Stimulated activated naive CD8-positive, alpha-beta T cell treated with anti-CD3 and anti-CD28 coated beads, Interleukin-15, amount 100 ng/mL, for 72 hours (primary cell): Measurements from ENCODE around the gene ILKAP.
A peak's percentile ranks its signal among the peaks of the same experiment; 100 is the strongest.

ENCODE experiments used
- ATAC-seq: fragments of 150-1000 bp; cut with Tn5 transposase; 2 replicates; pipeline ENCODE4 v1.10.0; 2021; ENCODE audit warnings: mild to moderate bottlenecking, moderate library complexity
- DNase-seq, 2 donors: peaks; one replicate each; pipeline ENCODE4 v3.0.0; 2021 to 2022
- H3K27ac Mint-ChIP-seq, 2 donors: one replicate each; pipeline ENCODE4 v1.8.0; 2022; ENCODE audit warnings: mild to moderate bottlenecking in 2 of 2, mixed read lengths in 2 of 2, moderate library complexity in 2 of 2
- H3K27me3 Mint-ChIP-seq: one replicate; pipeline ENCODE4 v1.8.0; 2022; ENCODE audit warnings: mixed read lengths
- H3K4me1 Mint-ChIP-seq: one replicate; pipeline ENCODE4 v1.8.0; 2022; ENCODE audit warnings: mild to moderate bottlenecking, mixed read lengths
- H3K4me3 Mint-ChIP-seq, 2 donors: one replicate each; pipeline ENCODE4 v1.8.0; 2022; ENCODE audit warnings: mild to moderate bottlenecking in 2 of 2, mixed read lengths in 2 of 2, moderate library complexity in 1 of 2
- H3K9me3 Mint-ChIP-seq, 2 donors: one replicate each; pipeline ENCODE4 v1.8.0; 2022; ENCODE audit warnings: mixed read lengths in 2 of 2

Gene ILKAP

DNA sequence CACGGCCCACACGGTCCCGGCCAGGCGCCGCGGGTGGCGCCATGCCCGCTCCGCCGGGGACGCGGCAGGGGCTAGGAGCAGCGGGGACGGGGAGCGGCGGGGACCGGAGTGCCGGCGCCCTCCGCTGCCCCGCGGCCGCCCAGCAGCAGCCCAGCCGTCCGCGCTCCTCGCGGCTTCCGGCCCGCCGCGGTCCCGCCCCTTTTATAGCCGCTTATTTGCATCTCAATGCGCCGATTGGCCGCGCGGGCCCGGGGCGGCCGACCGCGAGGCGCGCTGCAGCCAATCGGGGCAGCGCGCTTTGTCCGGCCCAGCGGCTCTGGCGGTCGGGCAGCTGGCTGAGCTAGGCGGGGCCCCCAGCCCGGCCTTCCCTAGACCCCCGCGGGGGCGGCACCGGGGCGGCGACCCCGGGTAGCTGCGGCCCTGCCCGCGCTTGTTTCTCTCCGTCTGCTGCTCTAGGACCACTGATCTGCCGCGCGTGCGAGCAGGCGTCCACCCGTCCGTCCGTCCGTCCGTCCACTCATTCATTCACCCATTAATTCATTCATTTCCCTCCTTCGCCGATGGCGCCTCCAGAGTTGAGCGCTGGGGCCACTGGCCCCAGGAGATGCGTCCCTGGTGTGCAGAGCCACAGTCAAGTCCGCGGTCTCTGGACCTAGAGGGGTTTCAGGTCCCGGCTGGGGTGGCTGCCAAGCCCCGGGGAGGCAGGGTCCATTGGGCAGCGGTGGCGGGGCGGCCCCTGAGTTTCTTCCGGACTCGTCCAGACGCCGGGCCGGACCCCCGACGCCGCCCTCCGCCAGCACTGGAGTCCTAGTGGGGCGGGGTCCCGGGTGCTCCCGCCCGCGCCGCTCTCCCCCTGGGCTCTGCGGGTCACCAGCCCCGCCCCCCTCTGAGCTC is 36.6 kb upstream of the ILKAP start, which contains the start of gene HES6:
Gene HES6 (minus strand): TSS at position 176 of the 894 bp plus-strand sequence. CDS start 133 bp downstream, at position 43.
- peaks cover 6% of the 10 kb centered on the region for H3K4me1 Mint-ChIP-seq
- peak within 1 kb of the TSS; percentile 84 to 88 for H3K4me3 Mint-ChIP-seq
- no peaks in the 10 kb centered on the region for H3K9me3 Mint-ChIP-seq
- peak; percentile 84 for ATAC-seq
- peak within 1 kb of the TSS; percentile 11 to 23 for H3K27ac Mint-ChIP-seq
- H3K27me3 Mint-ChIP-seq = peaks cover 57% of the 10 kb centered on the region
- peak; percentile 74 to 77 for DNase-seq

- no peaks in the 10 kb centered on the region for H3K9me3 Mint-ChIP-seq
- H3K4me3 Mint-ChIP-seq = peak overlapping the region; percentile 21 to 61
- DNase-seq (peak in 1 of 2 donors; percentile 38), ATAC-seq (no peak)
- no peak overlapping the region for H3K27ac Mint-ChIP-seq
- peaks cover 9% of the 10 kb centered on the region for H3K4me1 Mint-ChIP-seq
- peaks cover 63% of the 10 kb centered on the region for H3K27me3 Mint-ChIP-seq
Observed at GRCh38 chr2:238239543-238239862, 36.0 kb upstream of the ILKAP start.

DNA sequence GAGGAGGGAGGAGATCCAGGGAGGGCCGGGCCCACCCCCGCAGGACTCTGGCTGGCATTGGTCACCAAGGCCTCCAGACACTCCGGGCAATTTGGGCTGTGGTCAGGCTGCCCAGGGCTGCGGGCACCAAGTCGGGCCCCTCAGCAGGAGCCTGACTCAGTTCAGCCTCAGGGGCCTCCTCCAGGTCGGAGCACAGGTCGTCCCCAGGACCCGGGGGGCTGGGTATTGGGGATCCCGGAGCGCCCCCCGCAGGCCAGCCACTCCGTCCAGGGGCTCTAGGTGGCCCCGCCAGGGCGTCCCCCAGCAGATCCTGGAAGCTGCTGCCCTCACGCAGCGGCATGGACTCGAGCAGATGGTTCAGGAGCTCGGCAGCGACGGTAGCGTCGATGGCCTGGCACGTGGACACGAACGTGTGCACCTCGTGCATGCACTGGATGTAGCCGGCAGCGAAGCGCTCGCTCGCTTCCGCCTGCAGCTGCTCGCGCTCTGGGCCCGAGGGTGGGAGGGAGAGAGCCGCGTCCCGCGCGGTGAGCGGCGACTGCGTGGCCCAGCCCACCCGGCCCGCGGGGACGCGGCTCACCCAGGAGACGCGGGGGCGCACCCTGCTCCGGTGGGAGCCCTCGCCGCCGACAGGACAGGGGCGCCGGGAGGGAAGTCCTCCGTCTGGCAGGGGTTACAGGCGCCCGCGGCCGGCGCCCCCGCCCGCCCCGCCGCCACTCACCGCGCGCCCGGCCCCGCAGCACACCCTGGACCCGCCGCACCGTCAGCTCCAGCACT is 35.5 kb upstream of the ILKAP start:
- no peaks in the 10 kb centered on the region for H3K9me3 Mint-ChIP-seq
- H3K27me3 Mint-ChIP-seq = peaks cover 63% of the 10 kb centered on the region
- no peak overlapping the region for H3K27ac Mint-ChIP-seq
- H3K4me1 Mint-ChIP-seq = peaks cover 13% of the 10 kb centered on the region
- peak; percentile 44 to 47 for DNase-seq
- peak; percentile 51 for ATAC-seq
- H3K4me3 Mint-ChIP-seq = peak overlapping the region; percentile 13 to 58

DNA sequence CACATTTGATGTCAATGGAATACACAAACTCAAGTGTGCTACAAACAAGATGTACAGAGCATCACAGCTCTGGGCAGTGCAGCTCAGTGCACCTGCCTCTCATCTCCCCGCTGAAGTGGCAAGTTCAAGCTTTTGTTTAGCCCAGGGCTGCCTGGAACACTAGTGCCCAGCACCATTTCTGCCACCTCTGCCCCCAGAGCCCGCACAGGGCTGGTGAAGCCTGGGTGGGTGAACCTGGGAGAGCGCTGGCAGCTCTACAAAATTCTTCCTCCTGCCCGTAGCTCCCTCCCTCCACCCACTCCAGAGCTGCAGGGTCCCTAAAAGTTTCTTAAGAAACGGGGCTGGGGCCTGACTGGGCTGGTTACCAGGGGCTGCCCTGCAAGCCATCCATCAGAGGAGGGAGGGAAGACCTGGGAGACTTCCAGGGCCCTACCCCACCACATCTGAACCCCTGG is 34.8 kb upstream of the ILKAP start:
- Mint-ChIP-seq H3K4me1 (peaks cover 19% of the 10 kb centered on the region), H3K27ac (no peak overlapping the region), H3K4me3 (peak overlapping the region in 1 of 2 donors; percentile 58), H3K9me3 (peaks cover 0 to 4% of the 10 kb centered on the region in 2 donors), H3K27me3 (peaks cover 69% of the 10 kb centered on the region)
- DNase-seq (no peak), ATAC-seq (no peak)

DNA sequence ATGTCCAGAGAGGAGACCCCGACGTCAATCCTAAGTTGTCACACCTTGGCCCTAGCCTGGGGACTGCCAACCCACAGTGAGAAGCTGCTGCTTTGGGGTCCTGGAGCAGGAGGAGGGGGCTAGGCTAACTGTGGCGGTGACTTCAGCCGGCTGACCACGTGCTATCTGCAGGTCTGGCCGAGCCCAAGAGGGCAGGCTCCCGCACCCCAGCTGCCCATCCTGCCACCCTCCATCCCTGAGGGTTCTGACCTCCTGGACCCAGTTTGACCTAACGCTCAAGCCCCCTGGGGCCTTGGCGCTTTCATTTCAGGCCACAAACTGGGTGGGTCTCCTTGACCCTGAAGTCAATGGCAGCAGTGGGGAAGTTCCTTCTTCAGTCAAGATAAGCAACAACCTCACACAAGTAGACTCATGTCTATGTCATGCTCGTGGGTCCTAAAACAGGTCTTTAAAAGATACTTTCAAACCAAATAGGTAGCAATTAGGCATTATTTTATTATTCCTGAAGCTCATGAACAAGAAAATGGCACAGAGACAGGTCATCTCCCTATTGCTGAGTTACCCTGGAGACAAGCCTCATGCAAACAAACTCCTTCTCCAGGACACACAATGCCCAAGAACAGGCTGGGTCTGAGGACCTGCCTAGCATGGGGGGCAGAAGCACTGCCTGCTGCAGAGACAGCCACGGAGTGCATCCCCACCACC is 34.1 kb upstream of the ILKAP start:
- no peak overlapping the region for H3K4me3 Mint-ChIP-seq
- DNase-seq (no peak), ATAC-seq (no peak)
- no peak overlapping the region for H3K27ac Mint-ChIP-seq
- peaks cover 73% of the 10 kb centered on the region for H3K27me3 Mint-ChIP-seq
- H3K9me3 Mint-ChIP-seq = peaks cover 0 to 4% of the 10 kb centered on the region in 2 donors
- peaks cover 20% of the 10 kb centered on the region for H3K4me1 Mint-ChIP-seq

DNA sequence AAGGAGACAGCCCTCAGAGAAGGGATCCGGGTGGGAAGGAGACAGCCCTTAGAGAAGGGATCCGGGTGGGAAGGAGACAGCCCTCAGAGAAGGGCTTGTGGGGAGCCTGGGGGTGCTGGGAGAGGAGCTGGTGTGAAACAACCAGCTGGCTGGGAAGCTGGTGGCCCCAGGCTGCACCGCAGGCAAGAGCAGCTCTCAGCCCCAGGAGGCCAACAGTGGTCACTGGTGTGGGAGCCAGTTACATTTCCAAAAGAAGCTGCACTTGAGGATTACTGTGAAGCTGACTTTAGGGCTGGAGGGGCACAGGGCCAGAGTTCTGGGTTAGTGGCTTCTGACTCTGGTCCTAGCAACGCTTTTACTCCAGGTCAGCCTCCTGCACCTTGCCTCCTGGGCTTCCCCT is 33.1 kb upstream of the ILKAP start:
- Mint-ChIP-seq H3K27me3 (peaks cover 74% of the 10 kb centered on the region), H3K27ac (no peak overlapping the region), H3K9me3 (peaks cover 0 to 4% of the 10 kb centered on the region in 2 donors), H3K4me1 (peaks cover 23% of the 10 kb centered on the region), H3K4me3 (no peak overlapping the region)
- ATAC-seq (no peak), DNase-seq (no peak)

DNA sequence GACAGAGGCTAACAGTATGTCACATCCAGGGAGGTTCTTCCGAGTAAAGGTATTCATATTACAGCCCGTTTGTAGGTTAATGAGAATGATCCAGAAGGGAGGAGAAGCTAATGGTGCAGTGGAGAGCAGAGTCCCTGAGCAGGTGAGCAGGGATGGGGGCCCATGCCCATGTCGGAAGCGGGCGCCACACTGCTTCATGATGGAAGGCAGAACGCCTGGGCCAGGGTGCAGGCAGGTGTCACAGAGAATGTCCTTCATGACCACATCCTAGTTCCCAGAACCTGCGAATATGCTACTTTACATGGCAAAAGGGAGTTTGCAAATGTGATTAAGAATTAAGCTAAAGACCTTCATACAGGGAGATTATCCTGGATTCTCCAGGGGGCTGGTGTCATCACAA is 32.4 kb upstream of the ILKAP start:
- H3K27me3 Mint-ChIP-seq = peaks cover 67% of the 10 kb centered on the region
- no peak for DNase-seq
- no peak for ATAC-seq
- peaks cover 30% of the 10 kb centered on the region for H3K4me1 Mint-ChIP-seq
- H3K27ac Mint-ChIP-seq = no peak overlapping the region
- H3K9me3 Mint-ChIP-seq = peaks cover 0 to 4% of the 10 kb centered on the region in 2 donors
- no peak overlapping the region for H3K4me3 Mint-ChIP-seq

DNA sequence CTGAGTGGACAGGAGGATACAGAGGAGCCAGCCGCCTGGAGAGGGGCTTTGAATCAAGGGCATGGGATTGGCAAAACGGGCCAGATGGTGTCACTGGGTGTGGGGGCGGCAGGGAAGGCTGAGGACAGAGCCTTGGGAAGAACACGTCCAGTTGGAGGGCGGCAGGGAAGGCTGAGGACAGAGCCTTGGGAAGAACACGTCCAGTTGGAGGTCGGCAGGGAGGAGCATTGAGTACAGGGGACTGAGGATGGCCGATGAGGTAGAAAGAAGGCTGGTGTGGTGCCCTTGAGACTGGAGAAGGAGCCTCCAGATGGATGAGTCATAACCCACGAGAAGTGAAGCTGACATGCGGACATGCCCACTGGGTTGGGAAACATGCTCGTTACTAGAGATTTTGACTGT is 31.8 kb upstream of the ILKAP start:
- Mint-ChIP-seq H3K27me3 (peaks cover 64% of the 10 kb centered on the region), H3K4me3 (no peak overlapping the region), H3K27ac (no peak overlapping the region), H3K4me1 (peaks cover 34% of the 10 kb centered on the region), H3K9me3 (peaks cover 0 to 4% of the 10 kb centered on the region in 2 donors)
- DNase-seq (no peak), ATAC-seq (no peak)

DNA sequence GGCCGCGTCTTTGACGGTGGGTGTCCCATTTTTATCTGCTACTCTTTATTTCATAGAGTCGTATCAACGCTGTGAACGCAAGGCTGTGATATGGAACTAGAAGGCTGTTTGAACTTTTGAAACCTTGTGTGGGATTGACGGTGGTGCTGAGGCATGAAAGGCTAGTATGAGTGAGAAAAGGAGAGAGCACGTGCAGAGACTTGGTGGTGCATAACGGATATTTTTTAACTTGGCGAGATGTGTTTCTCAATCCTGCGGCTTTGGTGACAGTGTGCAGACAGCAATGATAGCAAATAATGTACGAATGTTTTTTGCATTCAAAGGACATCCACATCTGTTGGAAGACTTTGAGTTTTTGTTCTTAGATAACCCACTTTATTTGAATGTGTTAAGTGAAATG is 30.1 kb upstream of the ILKAP start:
- Mint-ChIP-seq H3K4me3 (peak overlapping the region in 1 of 2 donors; percentile 33), H3K27me3 (peaks cover 54% of the 10 kb centered on the region), H3K4me1 (peaks cover 44% of the 10 kb centered on the region), H3K27ac (no peak overlapping the region), H3K9me3 (peaks cover 0 to 4% of the 10 kb centered on the region in 2 donors)
- ATAC-seq (no peak), DNase-seq (no peak)

- DNase-seq (no peak), ATAC-seq (no peak)
- Mint-ChIP-seq H3K27me3 (peaks cover 40% of the 10 kb centered on the region), H3K4me1 (peaks cover 52% of the 10 kb centered on the region), H3K9me3 (peaks cover 0 to 4% of the 10 kb centered on the region in 2 donors), H3K27ac (no peak overlapping the region), H3K4me3 (peak overlapping the region; percentile 86 to 88)
Observed at GRCh38 chr2:238231809-238232208, 28.3 kb upstream of the ILKAP start.

DNA sequence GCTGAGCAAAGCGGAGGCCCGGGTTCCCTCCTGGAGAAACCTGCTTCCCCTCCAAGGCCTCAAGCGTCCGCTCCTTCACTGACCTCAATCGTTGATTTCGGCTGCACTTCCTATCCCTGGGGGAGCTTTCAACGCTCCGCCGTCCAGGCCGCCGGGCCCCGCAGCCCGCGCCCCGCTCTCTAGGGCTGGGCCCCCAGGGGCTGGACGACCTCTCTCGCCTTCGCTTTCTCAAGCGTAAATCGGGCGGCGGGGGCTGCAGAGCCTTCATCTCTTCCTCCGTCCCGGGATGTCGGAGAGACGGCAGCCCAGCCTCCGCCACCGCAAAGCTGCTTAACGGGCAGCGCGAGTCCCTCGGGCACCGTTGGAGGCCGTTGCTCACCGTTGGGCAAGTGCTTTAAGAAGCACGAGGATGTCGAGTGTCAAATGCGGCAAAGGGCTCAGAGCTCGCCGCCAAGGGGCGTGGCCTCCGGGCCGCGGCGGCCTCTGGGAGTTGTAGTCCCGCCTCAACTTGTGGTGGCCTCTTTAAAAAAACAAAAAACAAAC is 27.8 kb upstream of the ILKAP start:
- DNase-seq (peak; percentile 68 to 81), ATAC-seq (peak; percentile 92)
- Mint-ChIP-seq H3K4me1 (peaks cover 52% of the 10 kb centered on the region), H3K27me3 (peaks cover 35% of the 10 kb centered on the region), H3K27ac (peak overlapping the region; percentile 43 to 67), H3K9me3 (peaks cover 0 to 4% of the 10 kb centered on the region in 2 donors), H3K4me3 (peak overlapping the region; percentile 86 to 88)

DNA sequence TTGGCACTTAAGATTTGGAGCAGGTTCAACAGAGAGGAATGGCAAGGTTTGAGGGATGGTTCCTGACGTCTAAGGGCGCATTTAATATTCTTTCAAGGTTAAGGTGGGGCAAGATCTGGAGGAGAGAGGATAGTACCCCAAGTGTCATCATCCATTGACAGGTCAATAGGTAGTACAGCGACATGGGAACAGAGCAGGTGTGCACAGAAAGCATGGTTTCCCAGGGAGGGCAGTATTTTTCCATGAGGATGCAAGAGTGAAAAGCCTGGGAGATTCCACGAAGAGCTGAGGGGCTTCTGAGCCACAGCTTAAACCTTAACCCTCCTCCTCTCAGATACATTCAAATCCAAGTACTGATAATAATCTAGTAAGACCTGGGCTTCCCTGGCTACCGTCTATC is 27.2 kb upstream of the ILKAP start:
- H3K27ac Mint-ChIP-seq = peak overlapping the region in 1 of 2 donors; percentile 14
- H3K9me3 Mint-ChIP-seq = peaks cover 0 to 4% of the 10 kb centered on the region in 2 donors

DNA sequence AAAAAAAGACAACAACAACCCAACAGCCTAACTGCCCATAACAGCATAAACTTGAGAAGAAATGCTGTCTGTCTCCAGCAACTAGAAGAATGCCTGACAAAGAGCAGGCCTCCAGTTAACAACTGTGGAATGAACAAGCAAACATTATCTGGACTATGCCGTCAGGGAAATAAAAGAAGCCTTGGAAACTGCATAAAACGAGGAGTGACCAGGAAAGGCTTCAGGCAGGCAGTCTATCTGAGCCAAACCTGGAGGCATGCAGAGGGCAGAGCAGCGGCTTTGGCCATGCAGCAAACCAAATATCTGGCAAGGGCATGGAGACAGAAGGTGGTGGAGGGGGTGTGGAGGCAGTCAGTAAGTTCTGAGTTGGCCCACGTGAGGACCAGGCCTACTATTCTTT is 25.2 kb upstream of the ILKAP start:
- Mint-ChIP-seq H3K4me1 (peaks cover 43% of the 10 kb centered on the region), H3K9me3 (peaks cover 0 to 2% of the 10 kb centered on the region in 2 donors), H3K4me3 (no peak overlapping the region), H3K27me3 (peaks cover 14% of the 10 kb centered on the region), H3K27ac (no peak overlapping the region)
- no peak for ATAC-seq
- no peak for DNase-seq

More for the DNA sequence above, 27.2 kb upstream of the ILKAP start:
- ATAC-seq (no peak), DNase-seq (no peak)
- peak overlapping the region; percentile 86 to 88 for H3K4me3 Mint-ChIP-seq
- peaks cover 29% of the 10 kb centered on the region for H3K27me3 Mint-ChIP-seq
- peaks cover 52% of the 10 kb centered on the region for H3K4me1 Mint-ChIP-seq

DNA sequence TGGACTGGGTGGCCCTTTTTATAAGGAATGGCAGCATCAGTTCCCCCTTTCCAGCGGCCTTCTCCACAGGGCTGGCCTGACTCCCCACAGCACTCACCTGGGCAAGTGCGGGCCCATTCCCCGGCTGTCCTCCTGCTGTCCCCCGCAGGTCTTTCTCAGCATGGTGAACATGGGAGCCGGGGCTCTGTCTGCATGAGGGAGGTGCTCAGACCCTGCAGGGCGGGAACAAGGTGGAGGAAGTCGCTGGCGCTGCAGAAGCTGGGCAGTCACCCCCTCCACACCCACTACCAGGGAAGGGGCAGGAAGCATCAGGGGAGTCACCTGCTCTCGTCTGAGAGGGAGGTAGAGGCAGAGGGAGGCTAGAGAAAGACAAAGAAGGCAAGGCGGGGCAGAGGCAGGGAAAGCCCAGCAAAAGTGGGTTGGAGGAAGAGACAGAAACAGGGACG is 24.1 kb upstream of the ILKAP start:
- Mint-ChIP-seq H3K27ac (no peak overlapping the region), H3K27me3 (peaks cover 7% of the 10 kb centered on the region), H3K4me1 (peaks cover 38% of the 10 kb centered on the region), H3K9me3 (no peaks in the 10 kb centered on the region), H3K4me3 (no peak overlapping the region)
- ATAC-seq = no peak
- no peak for DNase-seq
